H1 (cell line): ENCODE data around the gene HSP90B1. TPM values are rescaled to one million over a fixed set of nuclear protein-coding genes. Genes with fewer than 3 reads are reported as not detected.

Source experiments
- CTCF ChIP-seq, 3 experiments: IDR thresholded peaks; 1 replicate in 2 of 3; 2 replicates in 1 of 3; pipeline versions ENCODE4 v1.5.1 to v1.6.1; 2011; ENCODE audit warnings: low read length in 3 of 3, mild to moderate bottlenecking in 3 of 3, inconsistent platforms in 2 of 3, low read depth in 1 of 3, moderate library complexity in 1 of 3; ENCODE audit not compliant: insufficient read depth in 1 of 3; ENCODE audit errors: control extremely low read depth in 1 of 3
- FOSL1 ChIP-seq: IDR thresholded peaks from 2 replicates; pipeline ENCODE4 v1.6.1; 2011; ENCODE audit warnings: mild to moderate bottlenecking, low read depth, low read length, moderate library complexity; ENCODE audit not compliant: insufficient read depth
- NRF1 ChIP-seq: IDR thresholded peaks from 2 replicates; pipeline ENCODE4 v1.6.1; 2011; ENCODE audit warnings: mild to moderate bottlenecking, low read depth, low read length, improper control_type of control experiment
- SP2 ChIP-seq: IDR thresholded peaks from 2 replicates; pipeline ENCODE4 v1.6.1; 2012; ENCODE audit warnings: mild to moderate bottlenecking, low read length, inconsistent platforms
- polyA plus RNA-seq, 7 experiments: library from polyadenylated mRNA; depleted of rRNA in 3 of 7; stranded (reverse) in 5 of 7; unstranded in 2 of 7; fragments of >200 nt in 5 of 7; fragments of 200-250 nt in 2 of 7; gene quantifications; 1 replicate in 5 of 7; 2 replicates in 1 of 7; 4 replicates in 1 of 7; pipeline versions ENCODE4 v1.2.1 to v1.2.3, GENCODE V29; 2011 to 2013; ENCODE audit warnings: missing spikeins in 2 of 7, mixed read lengths in 2 of 7
- total RNA-seq: library from RNA; stranded (reverse); fragmentation: NEBNext Ultra II Directional; extraction: Animal tissue kit (Norgen Biotek cat#: 25700); gene quantifications from 2 replicates; pipeline ENCODE4 v1.2.1, GENCODE V29; 2021
- TF ChIP-seq, protein P1 (sequence below): IDR thresholded peaks from 2 replicates; pipeline ENCODE4 v1.6.1; 2012; ENCODE audit warnings: low read length, inconsistent platforms

The HSP90B1 gene
- total and polyA plus RNA-seq, 2 of the 8 experiments (the other 6 are each of a cell fraction or from before 2014, with no cell fraction given) = 161 to 847 TPM

DNA sequence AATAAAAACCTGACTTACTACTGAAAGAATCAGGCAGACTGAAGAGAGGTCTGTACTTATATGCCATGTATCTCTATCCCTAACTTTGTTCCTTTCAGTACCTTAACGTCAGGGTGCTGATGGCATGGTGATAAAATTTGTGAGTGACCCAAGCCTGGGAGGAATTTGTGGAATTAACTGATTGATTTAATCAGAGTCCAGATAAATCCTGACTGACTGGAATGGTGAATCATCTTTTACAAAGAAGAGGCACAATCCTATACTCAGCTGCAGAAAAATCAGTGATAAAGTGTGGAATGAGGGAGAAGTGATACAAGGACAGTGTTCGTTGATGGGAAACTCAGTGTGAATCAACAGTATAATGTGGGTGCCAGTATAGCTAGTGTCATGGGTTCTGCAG, 39.2 kb downstream of the HSP90B1 start (continued):
- TF ChIP-seq FOSL1 = no peak
- no peak for TF ChIP-seq SP2
- TF ChIP-seq, protein P1, sequence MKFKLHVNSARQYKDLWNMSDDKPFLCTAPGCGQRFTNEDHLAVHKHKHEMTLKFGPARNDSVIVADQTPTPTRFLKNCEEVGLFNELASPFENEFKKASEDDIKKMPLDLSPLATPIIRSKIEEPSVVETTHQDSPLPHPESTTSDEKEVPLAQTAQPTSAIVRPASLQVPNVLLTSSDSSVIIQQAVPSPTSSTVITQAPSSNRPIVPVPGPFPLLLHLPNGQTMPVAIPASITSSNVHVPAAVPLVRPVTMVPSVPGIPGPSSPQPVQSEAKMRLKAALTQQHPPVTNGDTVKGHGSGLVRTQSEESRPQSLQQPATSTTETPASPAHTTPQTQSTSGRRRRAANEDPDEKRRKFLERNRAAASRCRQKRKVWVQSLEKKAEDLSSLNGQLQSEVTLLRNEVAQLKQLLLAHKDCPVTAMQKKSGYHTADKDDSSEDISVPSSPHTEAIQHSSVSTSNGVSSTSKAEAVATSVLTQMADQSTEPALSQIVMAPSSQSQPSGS = no peak
- TF ChIP-seq NRF1 = no peak
- no peak for TF ChIP-seq CTCF (IDR thresholded peaks at IDR 0.05; ENCODE audit: control extremely low read depth in 1 of 3, insufficient read depth in 1 of 3, low read depth in 1 of 3, low read length in 3 of 3)
